Fibroblast of lung (primary cell): ENCODE data around the gene EPHB2. TPM values are rescaled to one million over a fixed set of nuclear protein-coding genes. Genes with fewer than 3 reads are reported as not detected.

ENCODE experiments used
- DNase-seq, 2 donors: peaks; one replicate each; pipeline versions ENCODE4 v3.0.0 to v3.0.0-alpha.2; 2010; ENCODE audit warnings: low read depth in 2 of 2
- H2AFZ ChIP-seq: 2 replicates; pipeline ENCODE4 v1.5.1; 2012; ENCODE audit warnings: low read length, control low read depth, inconsistent platforms
- H3K27ac ChIP-seq: 2 replicates; pipeline ENCODE4 v1.5.1; 2011; ENCODE audit warnings: low read length, control low read depth; ENCODE audit not compliant: insufficient read depth
- H3K27me3 ChIP-seq: 2 replicates; pipeline ENCODE4 v1.5.1; 2011; ENCODE audit warnings: mild to moderate bottlenecking, low read length; ENCODE audit not compliant: control insufficient read depth, insufficient read depth
- H3K36me3 ChIP-seq: 2 replicates; pipeline ENCODE4 v1.5.1; 2011; ENCODE audit warnings: low read length; ENCODE audit not compliant: control insufficient read depth, insufficient read depth
- H3K4me1 ChIP-seq: 2 replicates; pipeline ENCODE4 v1.5.1; 2011; ENCODE audit warnings: low read length; ENCODE audit not compliant: control insufficient read depth, insufficient read depth; ENCODE audit errors: extremely low read depth
- H3K4me2 ChIP-seq: 2 replicates; pipeline ENCODE4 v1.5.1; 2011; ENCODE audit warnings: low read length, control low read depth; ENCODE audit not compliant: insufficient read depth; ENCODE audit errors: extremely low read depth
- H3K4me3 ChIP-seq, 4 experiments: fragments of 200-600 bp in 1 of 4; sonication (generic) in 1 of 4; replicated peaks in 1 of 4; 2 replicates each; pipeline ENCODE4 v1.5.1; 2011 to 2016; ENCODE audit warnings: low read length in 4 of 4, low read depth in 3 of 4, mild to moderate bottlenecking in 3 of 4, control low read depth in 2 of 4, inconsistent platforms in 1 of 4, mixed read lengths in 1 of 4; ENCODE audit not compliant: insufficient read depth in 1 of 4; ENCODE audit errors: control extremely low read depth in 1 of 4
- H3K79me2 ChIP-seq: 2 replicates; pipeline ENCODE4 v1.5.1; 2012; ENCODE audit warnings: mild to moderate bottlenecking, low read length, inconsistent platforms; ENCODE audit not compliant: control insufficient read depth, insufficient read depth
- H3K9ac ChIP-seq: 2 replicates; pipeline ENCODE4 v1.5.1; 2011; ENCODE audit warnings: mild to moderate bottlenecking, low read length, control low read depth; ENCODE audit not compliant: insufficient read depth
- H3K9me3 ChIP-seq: 2 replicates; pipeline ENCODE4 v1.5.1; 2012; ENCODE audit warnings: low read depth, low read length; ENCODE audit not compliant: control insufficient read depth, insufficient read depth
- H4K20me1 ChIP-seq: 2 replicates; pipeline ENCODE4 v1.5.1; 2011; ENCODE audit warnings: low read length; ENCODE audit not compliant: control insufficient read depth, insufficient read depth; ENCODE audit errors: extremely low read depth
- CTCF ChIP-seq, 2 donors: IDR thresholded peaks in 1 of 2; conservative IDR thresholded peaks in 1 of 2; 1 replicate in 1 of 2; 2 replicates in 1 of 2; pipeline ENCODE4 v1.5.1; 2011 to 2012; ENCODE audit warnings: low read length in 2 of 2, control low read depth in 1 of 2, inconsistent platforms in 1 of 2, low read depth in 1 of 2, mild to moderate bottlenecking in 1 of 2
- EZH2 ChIP-seq: IDR thresholded peaks from 2 replicates; pipeline ENCODE4 v1.5.1; 2012; ENCODE audit warnings: low read length, control low read depth, mild to moderate bottlenecking; ENCODE audit errors: missing control alignments
- polyA plus RNA-seq, 2 donors: library from polyadenylated mRNA; depleted of rRNA in 1 of 2; stranded (reverse) in 1 of 2; unstranded in 1 of 2; fragments of >200 nt; gene quantifications; 2 replicates each; pipeline ENCODE4 v1.2.1, GENCODE V29; 2011 to 2012; ENCODE audit warnings: missing spikeins in 1 of 2
- total RNA-seq: library from RNA; depleted of rRNA; stranded (reverse); fragments of >200 nt; gene quantifications from 2 replicates; pipeline ENCODE4 v1.2.1, GENCODE V29; 2014

The EPHB2 gene
- total and polyA plus RNA-seq, 2 donors (not counting 1 experiment from before 2014, with no cell fraction given): 4.1 to 11.2 TPM

- Histone ChIP-seq H3K27ac (no peak overlapping the region), H3K36me3 (no peaks in the 10 kb centered on the region)
Observed at GRCh38 chr1:22935433-22935832, 224.8 kb downstream of the EPHB2 start.

GRCh38 chr1:22936681-22937080 is 226.0 kb downstream of the EPHB2 start:
- H3K4me1 ChIP-seq: no peaks in the 10 kb centered on the region
- no peak overlapping the region for H2AFZ ChIP-seq
- no peaks in the 10 kb centered on the region for H3K27me3 ChIP-seq
- DNase-seq: no peak
- H3K9me3 ChIP-seq: no peaks in the 10 kb centered on the region
- no peaks in the 10 kb centered on the region for H3K79me2 ChIP-seq
- no peaks in the 10 kb centered on the region for H4K20me1 ChIP-seq
- no peak overlapping the region for H3K27ac ChIP-seq
- no peaks in the 10 kb centered on the region for H3K36me3 ChIP-seq
- H3K9ac ChIP-seq: no peak overlapping the region
- TF ChIP-seq CTCF (conservative IDR thresholded peaks at IDR 0.05 in 1 of 2, IDR thresholded peaks at IDR 0.05 in 1 of 2; ENCODE audit: low read depth in 1 of 2, low read length in 2 of 2): no peak
- no peak for TF ChIP-seq EZH2
- no peak overlapping the region for H3K4me2 ChIP-seq
- H3K4me3 ChIP-seq: no peak overlapping the region

More at GRCh38 chr1:22935433-22935832, 224.8 kb downstream of the EPHB2 start:
- no peak for DNase-seq
- no peak overlapping the region for H3K9ac ChIP-seq
- TF ChIP-seq CTCF (conservative IDR thresholded peaks at IDR 0.05 in 1 of 2, IDR thresholded peaks at IDR 0.05 in 1 of 2; ENCODE audit: low read depth in 1 of 2, low read length in 2 of 2): no peak
- TF ChIP-seq EZH2: no peak
- H2AFZ ChIP-seq: no peak overlapping the region
- H3K4me1 ChIP-seq: no peaks in the 10 kb centered on the region
- no peaks in the 10 kb centered on the region for H3K27me3 ChIP-seq
- H3K4me3 ChIP-seq: no peak overlapping the region
- no peak overlapping the region for H3K4me2 ChIP-seq
- H3K9me3 ChIP-seq: no peaks in the 10 kb centered on the region
- no peaks in the 10 kb centered on the region for H3K79me2 ChIP-seq
- H4K20me1 ChIP-seq: no peaks in the 10 kb centered on the region

- H3K4me1 ChIP-seq: no peaks in the 10 kb centered on the region
- no peak overlapping the region for H3K9ac ChIP-seq
- H3K4me3 ChIP-seq: no peak overlapping the region
- H2AFZ ChIP-seq: no peak overlapping the region
- H4K20me1 ChIP-seq: no peaks in the 10 kb centered on the region
- TF ChIP-seq EZH2 (no peak), CTCF (conservative IDR thresholded peaks at IDR 0.05 in 1 of 2, IDR thresholded peaks at IDR 0.05 in 1 of 2; ENCODE audit: low read depth in 1 of 2, low read length in 2 of 2) (no peak)
- peaks cover 3% of the 10 kb centered on the region for H3K27me3 ChIP-seq
- DNase-seq: no peak
- no peaks in the 10 kb centered on the region for H3K36me3 ChIP-seq
- H3K79me2 ChIP-seq: no peaks in the 10 kb centered on the region
- H3K9me3 ChIP-seq: no peaks in the 10 kb centered on the region
- no peak overlapping the region for H3K4me2 ChIP-seq
- no peak overlapping the region for H3K27ac ChIP-seq
Observed at GRCh38 chr1:22941257-22941656, 230.6 kb downstream of the EPHB2 start.
